IMR-90 (cell line): ENCODE data around the gene TMEM139.

Source experiments
- BHLHE40 ChIP-seq: fragments of 150-350 bp; IDR thresholded peaks from 2 replicates; pipeline ENCODE4 v1.6.1; 2016; ENCODE audit warnings: mild to moderate bottlenecking, low read depth, low read length
- CEBPB ChIP-seq: IDR thresholded peaks from 2 replicates; pipeline ENCODE4 v1.6.1; 2012; ENCODE audit warnings: low read depth, low read length, improper control_type of control experiment
- CTCF ChIP-seq: conservative IDR thresholded peaks from 2 replicates; pipeline ENCODE4 v1.5.1; 2012; ENCODE audit warnings: mild to moderate bottlenecking, low read depth, low read length, improper control_type of control experiment
- FOS ChIP-seq: fragments of 150-350 bp; IDR thresholded peaks from 2 replicates; pipeline ENCODE4 v1.6.1; 2016; ENCODE audit warnings: low read depth, low read length
- MAFK ChIP-seq: IDR thresholded peaks from 2 replicates; pipeline ENCODE4 v1.6.1; 2012; ENCODE audit warnings: low read depth, low read length, improper control_type of control experiment
- NFE2L2 ChIP-seq: fragments of 150-350 bp; IDR thresholded peaks from 2 replicates; pipeline ENCODE4 v1.6.1; 2016; ENCODE audit warnings: low read depth, mild to moderate bottlenecking, low read length
- POLR2A ChIP-seq: IDR thresholded peaks from 2 replicates; pipeline ENCODE4 v1.6.1; 2012; ENCODE audit warnings: mild to moderate bottlenecking, low read depth, low read length
- RAD21 ChIP-seq: IDR thresholded peaks from 2 replicates; pipeline ENCODE4 v1.6.1; 2012; ENCODE audit warnings: low read length, improper control_type of control experiment
- RCOR1 ChIP-seq: IDR thresholded peaks from 2 replicates; pipeline ENCODE4 v1.6.1; 2012; ENCODE audit warnings: mild to moderate bottlenecking, low read length, improper control_type of control experiment; ENCODE audit not compliant: insufficient replicate concordance
- RFX5 ChIP-seq: IDR thresholded peaks from 2 replicates; pipeline ENCODE4 v1.8.0; 2012; ENCODE audit warnings: low read depth, mild to moderate bottlenecking, low read length, moderate library complexity
- USF2 ChIP-seq: fragments of 150-350 bp; IDR thresholded peaks from 2 replicates; pipeline ENCODE4 v1.6.1; 2017; ENCODE audit warnings: mild to moderate bottlenecking, antibody characterized with exemption, low read length, low read depth

- TF ChIP-seq POLR2A (no peak), CTCF (no peak), BHLHE40 (no peak), USF2 (no peak), NFE2L2 (no peak), FOS (no peak), RFX5 (no peak), RAD21 (no peak), MAFK (no peak), CEBPB (no peak), RCOR1 (no peak)
Observed at GRCh38 chr7:143303733-143304132, 19.0 kb downstream of the TMEM139 start.
